Esophagus (tissue), 2 donors: ENCODE data around the gene F8. TPM values are rescaled to one million over a fixed set of nuclear protein-coding genes. Genes with fewer than 3 reads are reported as not detected.
A peak's percentile ranks its signal among the peaks of the same experiment; 100 is the strongest.

Experiments used
- H3K27ac ChIP-seq, 2 donors: one replicate each; pipeline ENCODE4 v1.5.1; 2013; ENCODE audit warnings: low read depth in 2 of 2, mild to moderate bottlenecking in 2 of 2, inconsistent platforms in 1 of 2, low read length in 1 of 2, moderate library complexity in 1 of 2
- H3K27me3 ChIP-seq, 2 donors: one replicate each; pipeline ENCODE4 v1.6.1; 2013; ENCODE audit warnings: low read length in 2 of 2, control low read depth in 1 of 2, mild to moderate bottlenecking in 1 of 2; ENCODE audit not compliant: insufficient read depth in 2 of 2, control insufficient read depth in 1 of 2
- H3K36me3 ChIP-seq, 2 donors: one replicate each; pipeline ENCODE4 v1.6.1; 2013; ENCODE audit warnings: low read length in 1 of 2; ENCODE audit not compliant: control insufficient read depth in 2 of 2, insufficient read depth in 2 of 2
- H3K4me1 ChIP-seq, 2 donors: one replicate each; pipeline ENCODE4 v1.6.1; 2013; ENCODE audit warnings: low read length in 1 of 2; ENCODE audit not compliant: control insufficient read depth in 2 of 2, insufficient read depth in 2 of 2
- H3K4me3 ChIP-seq, 2 donors: one replicate each; pipeline ENCODE4 v1.5.1; 2013; ENCODE audit warnings: low read length in 2 of 2, mild to moderate bottlenecking in 2 of 2, low read depth in 1 of 2, moderate library complexity in 1 of 2
- H3K9me3 ChIP-seq, 2 donors: one replicate each; pipeline ENCODE4 v1.6.1; 2013; ENCODE audit warnings: mild to moderate bottlenecking in 2 of 2, low read depth in 1 of 2, low read length in 1 of 2, moderate library complexity in 1 of 2; ENCODE audit not compliant: control insufficient read depth in 2 of 2, insufficient read depth in 1 of 2
- WGBS, 2 donors: extraction: QIAGEN DNeasy Blood & Tissue Kit; methylation state at CpG; one replicate each; pipeline ENCODE4 v1.1.7; 2013; 5-methylcytosine and 5-hydroxymethylcytosine counted together
- polyA plus RNA-seq, 2 donors: library from polyadenylated mRNA; stranded (reverse); fragments of 200-250 nt; gene quantifications; one replicate each; pipeline ENCODE4 v1.2.3, GENCODE V29; 2013
- donor health status: healthy with polysubstance abuse.
- donor health status: Bipolar disorder and iron deficiency.

The F8 gene
- polyA plus RNA-seq, 2 donors: 2.2 TPM

DNA sequence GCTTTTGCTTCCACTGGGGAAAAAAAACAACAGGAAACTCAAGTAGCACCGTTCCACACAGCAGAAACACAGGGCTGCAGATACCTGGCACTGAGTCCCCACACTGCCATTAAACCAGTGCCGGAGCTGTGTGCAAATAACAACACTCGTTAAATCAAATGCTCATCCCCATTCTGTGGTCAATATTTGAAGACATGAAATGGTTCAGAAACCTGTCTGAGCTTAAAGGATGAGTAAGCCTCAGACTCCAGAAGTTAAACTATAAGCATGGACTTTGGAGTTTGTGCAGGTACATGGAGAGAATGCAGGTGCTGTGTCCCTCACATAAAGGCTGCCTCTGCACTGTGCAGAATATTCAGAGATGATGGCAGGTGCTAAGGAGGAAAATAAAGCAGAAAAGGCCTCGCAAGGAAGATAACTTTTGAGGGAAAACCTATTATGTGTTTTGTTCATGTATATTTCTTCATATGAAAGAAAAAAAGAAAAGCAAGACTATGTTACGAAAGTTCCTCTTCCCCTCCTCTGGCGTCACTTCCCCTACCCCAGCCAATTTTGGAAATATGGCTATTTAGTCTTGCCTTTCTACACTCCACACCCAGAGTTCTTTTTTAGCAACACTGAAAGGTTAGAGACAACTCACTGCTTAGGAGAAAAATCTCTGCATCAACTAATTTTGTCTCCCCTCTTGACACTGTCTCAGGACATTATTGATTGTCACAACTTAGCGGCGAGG is 221.9 kb downstream of the F8 start:
- H3K27ac ChIP-seq: no peak overlapping the region
- peaks cover 0 to 3% of the 10 kb centered on the region in 2 donors for H3K9me3 ChIP-seq
- no peaks in the 10 kb centered on the region for H3K27me3 ChIP-seq
- H3K4me1 ChIP-seq: peaks cover 0 to 5% of the 10 kb centered on the region in 2 donors
- 70 to 80% methylated on average over 8 of the region's 8 CpGs for WGBS, 2 donors
- no peaks in the 10 kb centered on the region for H3K36me3 ChIP-seq
- no peak overlapping the region for H3K4me3 ChIP-seq

DNA sequence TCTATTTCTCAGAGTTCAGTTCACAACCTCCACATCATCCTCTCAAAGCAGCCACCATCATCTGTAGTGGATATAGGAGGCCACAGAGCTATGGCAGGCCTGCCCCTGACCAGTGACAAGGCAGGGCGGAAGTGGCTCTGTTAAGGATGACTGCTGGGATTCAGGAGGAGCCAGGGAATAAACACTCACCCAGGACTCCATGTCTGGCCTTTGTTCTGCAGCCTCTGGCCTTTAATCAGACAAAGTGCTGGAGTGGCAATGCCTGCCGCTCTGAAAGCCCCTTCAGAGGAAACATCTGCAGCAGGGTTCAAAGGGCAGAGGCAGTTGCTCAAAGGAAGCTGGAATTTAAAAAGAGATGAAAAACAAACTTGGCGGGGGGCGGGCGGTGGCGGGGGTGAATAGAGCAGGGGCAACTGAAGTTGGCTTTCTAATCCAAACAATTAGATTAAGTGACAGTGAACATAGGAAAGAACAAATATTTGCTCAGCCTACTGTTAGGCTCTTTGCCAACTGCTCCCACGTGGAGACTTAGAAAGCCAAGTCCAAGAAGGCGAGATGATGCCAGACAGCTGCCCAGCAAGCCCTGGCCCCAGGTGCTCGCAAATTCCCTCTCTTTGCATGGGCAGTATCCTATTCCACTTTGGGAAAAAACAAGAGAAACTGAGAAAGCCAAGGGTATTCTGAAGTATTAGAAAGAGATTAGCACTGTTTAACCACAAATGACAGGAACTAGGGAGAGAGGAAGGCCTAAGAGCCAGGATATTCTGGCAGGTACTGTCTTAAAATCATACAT is 222.8 kb downstream of the F8 start:
- peak overlapping the region in 1 of 2 donors; percentile 39 for H3K27ac ChIP-seq
- H3K27me3 ChIP-seq: no peaks in the 10 kb centered on the region
- 48 to 51% methylated on average over 9 of the region's 9 CpGs for WGBS, 2 donors

DNA sequence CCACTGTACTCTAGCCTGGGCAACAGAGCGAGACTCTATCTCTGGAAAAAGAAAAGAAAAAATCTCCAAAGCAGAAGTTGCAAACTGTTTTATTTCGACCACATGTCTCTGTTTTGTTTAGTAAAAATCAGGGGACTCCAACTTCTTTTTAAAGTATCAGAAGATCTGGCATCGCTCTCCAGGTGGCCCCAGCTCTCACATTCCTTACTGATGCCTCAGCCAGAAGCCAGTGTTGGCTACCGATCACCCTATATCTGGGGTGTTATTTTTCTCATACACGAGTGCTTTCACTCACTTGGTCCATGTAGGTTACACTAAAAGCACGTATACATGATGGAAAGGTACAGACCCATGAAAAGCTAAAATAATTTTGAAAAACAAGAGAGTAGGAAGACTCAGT is 225.5 kb downstream of the F8 start:
- Histone ChIP-seq H3K36me3 (no peaks in the 10 kb centered on the region), H3K27me3 (no peaks in the 10 kb centered on the region), H3K4me1 (peaks cover 0 to 5% of the 10 kb centered on the region in 2 donors), H3K27ac (no peak overlapping the region), H3K4me3 (no peak overlapping the region), H3K9me3 (no peaks in the 10 kb centered on the region)
- WGBS, 2 donors: 80 to 83% methylated on average over 6 of the region's 6 CpGs

More for the DNA sequence above, 222.8 kb downstream of the F8 start:
- Histone ChIP-seq H3K9me3 (no peaks in the 10 kb centered on the region), H3K4me1 (peaks cover 0 to 5% of the 10 kb centered on the region in 2 donors), H3K36me3 (no peaks in the 10 kb centered on the region), H3K4me3 (no peak overlapping the region)

DNA sequence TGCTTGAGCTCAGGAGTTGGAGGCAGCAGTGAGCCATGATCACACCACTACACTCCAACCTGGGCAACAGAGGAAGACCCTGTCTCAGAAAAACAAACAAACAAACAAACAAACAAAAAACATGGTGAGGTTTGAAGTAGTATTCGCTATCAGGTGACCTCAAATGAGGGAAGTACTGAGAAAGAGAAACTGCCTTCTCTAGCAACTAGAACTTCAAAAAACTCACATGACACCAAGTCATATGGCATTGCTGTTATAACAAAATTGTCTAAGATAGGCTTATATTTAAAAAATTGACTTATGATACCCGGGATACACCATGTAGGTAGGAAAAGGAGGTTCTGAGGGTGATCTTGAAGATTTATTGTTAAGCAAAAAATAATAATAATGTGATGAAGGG is 227.5 kb downstream of the F8 start:
- Histone ChIP-seq H3K4me3 (no peak overlapping the region), H3K9me3 (no peaks in the 10 kb centered on the region), H3K27ac (no peak overlapping the region), H3K27me3 (no peaks in the 10 kb centered on the region), H3K36me3 (no peaks in the 10 kb centered on the region), H3K4me1 (peaks cover 0 to 5% of the 10 kb centered on the region in 2 donors)
- WGBS, 2 donors: 63 to 84% methylated on average over 2 of the region's 2 CpGs

DNA sequence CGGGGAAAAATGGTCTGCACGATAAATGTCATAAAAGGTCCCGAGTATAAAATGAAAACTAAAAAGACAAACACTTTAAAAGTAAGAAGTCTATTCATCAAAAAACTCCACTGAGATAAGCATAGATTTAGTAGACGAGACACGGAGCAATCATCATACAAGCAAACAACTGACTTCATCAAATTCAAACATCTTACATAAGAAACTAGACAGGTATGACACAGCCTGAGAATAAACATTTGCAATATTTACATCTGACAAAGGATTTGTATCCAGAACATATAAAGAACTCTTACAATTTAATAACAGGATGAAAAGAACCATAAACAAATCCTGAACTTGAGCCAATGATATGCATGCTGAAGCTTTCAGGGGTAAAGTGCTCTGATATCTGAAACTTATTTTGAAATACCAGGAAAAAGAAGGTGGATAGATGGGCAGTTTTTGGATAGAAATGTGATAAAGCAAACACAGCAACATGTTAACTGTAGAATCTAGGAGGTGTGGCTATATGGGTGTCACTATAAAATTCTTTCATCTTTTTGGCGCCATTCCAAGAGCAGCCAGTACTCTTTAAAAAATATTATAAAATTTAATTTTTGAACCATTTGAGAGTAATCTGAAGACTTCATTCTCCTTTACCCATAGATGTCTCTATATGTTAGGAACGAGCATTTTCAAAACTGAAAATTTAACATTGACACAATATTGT is 229.3 kb downstream of the F8 start:
- WGBS, 2 donors: 78 to 83% methylated on average over 7 of the region's 7 CpGs
- no peak overlapping the region for H3K27ac ChIP-seq
- no peaks in the 10 kb centered on the region for H3K27me3 ChIP-seq

DNA sequence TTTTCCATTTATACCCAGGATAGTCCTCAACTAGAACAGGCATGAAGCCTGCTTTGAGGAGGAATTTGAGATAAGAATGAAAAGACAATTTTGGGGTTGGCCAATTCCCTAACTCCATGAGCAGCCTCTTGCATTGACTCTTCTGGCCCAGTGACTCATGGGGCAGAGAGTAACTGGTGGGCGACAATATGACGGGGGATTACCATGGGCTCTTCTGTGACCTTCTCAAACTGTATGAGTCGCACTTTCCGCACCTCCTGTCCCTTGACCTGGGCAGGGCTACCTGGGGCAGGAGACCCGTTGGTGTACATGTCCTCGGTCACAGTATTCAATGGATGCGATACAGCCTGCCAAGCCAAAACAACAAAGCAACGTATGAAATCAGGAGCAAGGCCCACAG is 230.6 kb downstream of the F8 start:
- H3K9me3 ChIP-seq: no peaks in the 10 kb centered on the region
- no peaks in the 10 kb centered on the region for H3K27me3 ChIP-seq
- no peaks in the 10 kb centered on the region for H3K4me1 ChIP-seq
- H3K4me3 ChIP-seq: no peak overlapping the region
- WGBS, 2 donors: 88 to 89% methylated on average over 8 of the region's 8 CpGs
- H3K27ac ChIP-seq: no peak overlapping the region
- H3K36me3 ChIP-seq: no peaks in the 10 kb centered on the region

More for the DNA sequence above, 229.3 kb downstream of the F8 start:
- Histone ChIP-seq H3K36me3 (no peaks in the 10 kb centered on the region), H3K4me3 (no peak overlapping the region), H3K9me3 (no peaks in the 10 kb centered on the region), H3K4me1 (no peaks in the 10 kb centered on the region)

DNA sequence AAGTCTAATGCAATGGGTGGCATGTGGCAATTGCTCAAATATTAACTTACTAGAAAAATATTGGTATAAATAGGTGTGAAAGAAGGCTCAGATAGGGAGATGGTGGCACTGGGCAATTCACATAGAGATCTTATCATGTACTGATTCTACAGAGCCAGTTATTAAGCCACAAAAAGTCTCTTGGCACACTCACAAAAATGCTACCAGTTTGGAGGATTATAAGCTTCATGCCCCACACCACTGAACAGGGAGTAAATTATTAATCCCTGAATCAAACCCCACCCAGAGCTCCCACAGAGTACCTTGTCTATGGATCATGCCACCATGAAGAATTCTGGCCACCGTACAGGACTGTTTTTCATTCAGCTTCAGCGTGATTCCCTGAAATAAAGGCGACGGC is 231.1 kb downstream of the F8 start:
- H3K36me3 ChIP-seq: no peaks in the 10 kb centered on the region
- WGBS, 2 donors: 65 to 71% methylated on average over 4 of the region's 4 CpGs
- H3K4me3 ChIP-seq: no peak overlapping the region

More for the DNA sequence above, 231.1 kb downstream of the F8 start:
- no peaks in the 10 kb centered on the region for H3K27me3 ChIP-seq
- H3K4me1 ChIP-seq: no peaks in the 10 kb centered on the region
- no peak overlapping the region for H3K27ac ChIP-seq
- no peaks in the 10 kb centered on the region for H3K9me3 ChIP-seq

Other genes starting within 250 kb of the F8 start
- 1 to 10 TPM; 4.1 to 6.4 TPM for gene MPP1, start 217.2 kb downstream of the F8 start, polyA plus RNA-seq
- not detected for gene SMIM9, start 188.1 kb downstream of the F8 start, polyA plus RNA-seq
- gene F8A1, start 136.4 kb downstream of the F8 start, polyA plus RNA-seq: 10 to 100 TPM; 13.9 to 17.0 TPM
- 10 to 100 TPM; 31.8 to 58.4 TPM for gene FUNDC2, start 4.1 kb upstream of the F8 start, polyA plus RNA-seq
- gene CMC4, start 48.4 kb upstream of the F8 start, polyA plus RNA-seq: 10 to 100 TPM; 10.1 to 14.2 TPM
- gene MTCP1, start 48.4 kb upstream of the F8 start, polyA plus RNA-seq: 10 to 100 TPM; 11.6 to 64.1 TPM
- 10 to 100 TPM in 1 of 2 donors, 1 to 10 TPM in 1; 9.8 to 17.6 TPM for gene BRCC3, start 48.8 kb upstream of the F8 start, polyA plus RNA-seq
- gene VBP1, start 193.7 kb upstream of the F8 start, polyA plus RNA-seq: 10 to 100 TPM; 21.2 to 28.2 TPM
- gene RAB39B, start 241.8 kb upstream of the F8 start, polyA plus RNA-seq: under 1 TPM; 0.09 to 0.10 TPM